T-helper 1 cell (primary cell): Measurements from ENCODE around the gene LONP1.

Source experiments
- DNase-seq, 5 donors: peaks; one replicate each; pipeline ENCODE4 v3.0.0-alpha.2; 2012 to 2020

Gene LONP1

DNA sequence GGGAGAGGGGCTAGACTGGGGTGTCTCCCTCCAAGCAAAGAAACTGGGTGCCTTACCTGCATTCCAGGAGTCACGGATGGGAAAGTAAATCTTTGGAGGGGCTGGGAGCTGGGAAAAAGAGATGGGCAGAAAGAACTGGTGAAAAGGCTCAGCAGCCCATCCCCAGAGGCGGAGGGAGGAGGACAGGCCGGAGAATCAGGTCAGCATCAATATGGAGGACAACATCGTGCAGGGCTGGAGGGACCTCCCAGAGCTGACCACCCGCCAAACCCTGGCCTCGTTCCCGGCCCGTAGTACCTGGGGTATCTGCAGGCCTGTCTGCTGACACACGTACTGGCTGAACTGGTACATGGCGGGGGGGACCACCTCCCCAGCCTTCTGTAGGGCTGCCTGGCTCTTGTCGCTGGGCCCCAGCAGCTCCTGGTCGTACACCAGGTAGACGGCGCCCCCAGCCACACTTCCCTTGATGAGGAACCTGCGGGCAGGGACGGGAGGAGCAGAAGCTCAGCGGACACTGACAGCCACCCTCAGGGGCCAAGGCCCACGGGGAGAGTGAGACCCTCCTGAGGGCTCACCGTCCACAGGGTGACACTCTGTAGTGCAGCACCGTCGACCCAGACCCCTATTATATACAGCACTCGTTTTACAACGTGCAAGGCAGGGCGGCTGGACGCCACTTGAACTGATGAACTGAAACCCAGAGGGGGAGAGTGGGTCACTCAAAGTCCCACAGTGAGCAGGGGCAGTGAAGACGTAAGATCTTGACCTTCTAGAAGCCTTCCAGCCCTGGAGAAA, 40.5 kb downstream of the LONP1 start:
- no peak for DNase-seq

DNA sequence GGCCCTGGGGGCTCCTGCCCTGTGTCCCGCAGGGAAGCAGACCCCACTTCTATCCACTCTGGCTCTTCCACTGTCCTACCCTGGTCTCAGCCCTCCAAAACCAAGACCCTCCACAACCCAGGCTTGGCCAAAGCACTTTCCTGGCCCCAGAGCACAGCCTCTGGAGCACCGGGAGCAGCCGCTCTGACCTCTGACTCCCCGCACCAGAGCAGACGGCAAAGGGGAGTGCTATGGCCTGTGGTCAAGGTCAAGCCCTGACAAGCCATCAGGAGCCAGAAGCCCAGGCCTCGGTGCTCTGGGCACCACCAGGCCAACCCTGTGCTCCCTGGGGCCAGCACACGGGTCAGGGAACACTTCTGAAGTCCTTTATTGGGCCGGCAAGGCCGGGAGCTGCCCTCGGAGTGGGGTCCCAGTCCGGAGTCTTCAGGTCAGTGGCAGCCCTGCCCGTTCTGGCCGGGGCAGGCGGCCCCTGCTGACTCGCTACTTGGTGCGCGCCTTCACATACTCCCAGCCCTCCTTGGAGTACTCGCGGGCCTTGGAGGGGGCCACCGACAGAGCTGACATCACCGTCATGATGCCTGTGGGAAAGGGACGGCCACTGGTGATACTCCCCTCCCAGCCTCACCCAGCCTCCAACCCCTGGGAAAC, 41.8 kb downstream of the LONP1 start:
- DNase-seq = no peak

DNA sequence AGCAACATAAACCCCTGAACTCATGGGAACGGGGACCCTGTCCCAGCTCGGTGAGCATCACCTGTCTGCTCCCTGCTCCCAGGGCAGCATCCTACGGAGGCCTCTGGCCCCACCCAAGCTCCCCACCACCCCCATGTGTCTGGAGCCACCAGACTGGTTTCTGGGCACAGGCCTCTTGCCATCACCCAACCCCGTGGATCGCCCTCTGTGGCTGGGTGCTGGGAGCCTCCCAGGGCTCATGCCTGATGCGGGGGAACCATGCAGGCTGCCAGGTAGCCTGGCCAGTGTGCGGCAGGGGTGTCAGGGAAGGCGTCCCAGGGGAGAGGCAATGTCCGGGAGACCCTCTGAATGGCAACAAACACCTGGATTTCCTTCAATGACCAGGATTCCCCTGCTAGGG, 42.4 kb downstream of the LONP1 start:
- no peak for DNase-seq

DNA sequence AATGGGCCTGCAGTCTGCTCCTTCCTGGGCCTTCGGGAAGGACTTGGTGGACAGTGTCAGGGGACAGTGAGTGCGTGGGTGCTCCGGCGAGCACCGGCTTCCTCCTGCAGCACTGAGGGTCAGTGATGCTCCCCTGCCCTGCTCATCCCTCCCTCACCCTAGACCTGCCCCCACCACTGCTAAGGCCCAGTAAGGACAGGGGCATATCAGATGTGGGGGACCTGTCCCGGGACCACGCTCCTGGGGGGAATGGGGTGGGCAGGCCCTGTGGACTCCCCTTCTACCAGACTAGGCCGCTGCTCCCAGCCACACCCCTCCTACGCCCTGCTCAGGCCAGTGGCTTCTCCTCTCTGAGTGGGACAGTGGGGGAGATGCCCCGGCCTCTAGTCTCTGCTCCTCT, 42.8 kb downstream of the LONP1 start:
- no peak for DNase-seq

- DNase-seq = no peak
Measured at GRCh38 chr19:5676772-5677105, 43.2 kb downstream of the LONP1 start.

GRCh38 chr19:5676105-5676771, 43.7 kb downstream of the LONP1 start:
- DNase-seq = no peak

- no peak for DNase-seq
Measured at GRCh38 chr19:5674714-5675113, 45.2 kb downstream of the LONP1 start.

DNA sequence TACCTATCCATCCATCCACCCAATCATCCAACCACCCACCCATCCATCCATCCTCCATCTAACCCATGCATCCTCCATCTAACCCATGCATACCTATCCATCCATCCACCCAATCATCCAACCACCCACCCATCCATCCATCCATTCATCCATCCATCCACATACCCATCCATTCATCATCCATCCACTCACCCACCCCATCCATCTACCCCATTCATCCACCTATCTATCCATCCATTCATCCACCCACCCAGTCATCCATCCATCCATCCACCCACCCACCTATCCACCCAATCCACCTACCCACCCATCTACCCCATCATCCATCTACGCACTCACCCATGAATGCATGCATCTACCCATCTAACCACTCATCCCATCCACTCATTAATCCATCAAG, 46.2 kb downstream of the LONP1 start:
- DNase-seq = no peak

- no peak for DNase-seq
Measured at GRCh38 chr19:5672708-5673459, 47.1 kb downstream of the LONP1 start.

GRCh38 chr19:5671600-5671999, 48.3 kb downstream of the LONP1 start:
- DNase-seq = no peak

DNA sequence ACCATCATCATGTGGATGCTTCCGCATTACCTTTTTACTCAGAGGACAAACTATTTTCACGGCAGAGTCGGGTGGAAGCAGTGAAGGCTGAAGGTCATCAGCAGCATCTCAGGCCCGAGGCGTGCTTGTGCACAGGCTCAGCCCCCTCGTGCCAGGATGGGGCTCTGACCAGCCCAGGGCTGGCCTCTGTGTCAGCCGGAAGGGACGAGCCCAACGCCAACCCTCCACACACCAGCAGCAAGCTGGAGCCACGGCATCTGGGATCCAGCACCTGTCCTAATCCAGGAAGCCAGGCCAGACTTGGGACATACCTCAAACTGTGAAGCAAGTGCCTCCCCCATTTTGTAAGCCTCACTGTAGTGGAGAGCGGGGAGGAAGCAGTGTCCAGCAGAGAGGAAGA, 50.7 kb downstream of the LONP1 start:
- DNase-seq = no peak

GRCh38 chr19:5667751-5668271, 52.1 kb downstream of the LONP1 start:
- DNase-seq = no peak

GRCh38 chr19:5666921-5667610, 52.9 kb downstream of the LONP1 start:
- DNase-seq = no peak

DNA sequence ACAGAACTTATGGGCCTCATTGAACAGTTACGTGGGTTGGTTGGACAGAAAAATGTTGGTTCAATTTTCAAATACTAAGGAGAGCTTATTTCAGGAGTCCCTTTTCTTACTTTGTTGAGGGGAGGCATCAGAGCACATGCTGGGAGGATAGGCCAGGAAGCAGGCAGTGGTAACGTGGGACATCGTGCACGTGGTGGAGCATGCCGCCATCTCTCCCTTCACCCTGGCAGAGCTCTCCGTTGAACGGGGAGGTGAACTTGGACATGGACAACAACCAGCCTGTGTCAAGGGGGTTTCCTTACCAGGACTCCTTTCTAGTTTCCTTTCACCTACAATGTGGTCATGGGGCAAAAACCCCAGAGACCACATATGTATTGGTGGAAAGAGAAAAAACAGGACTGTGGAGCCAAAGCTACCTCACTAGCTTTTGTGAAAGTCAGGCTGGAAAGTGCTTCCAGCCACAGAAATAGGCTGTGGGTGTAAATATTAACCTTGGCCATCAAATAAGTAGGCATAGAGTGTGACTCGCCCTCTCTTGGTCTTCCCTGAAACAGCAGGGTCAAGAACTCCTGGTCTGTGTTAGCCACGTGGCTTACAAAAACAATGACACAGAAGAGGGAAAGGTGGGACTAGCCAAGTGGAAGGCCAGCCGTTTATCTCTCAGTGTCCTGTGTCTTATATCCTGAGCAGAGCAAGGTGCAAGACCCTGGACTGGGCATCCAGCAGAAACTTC, 54.0 kb downstream of the LONP1 start:
- DNase-seq = no peak

DNA sequence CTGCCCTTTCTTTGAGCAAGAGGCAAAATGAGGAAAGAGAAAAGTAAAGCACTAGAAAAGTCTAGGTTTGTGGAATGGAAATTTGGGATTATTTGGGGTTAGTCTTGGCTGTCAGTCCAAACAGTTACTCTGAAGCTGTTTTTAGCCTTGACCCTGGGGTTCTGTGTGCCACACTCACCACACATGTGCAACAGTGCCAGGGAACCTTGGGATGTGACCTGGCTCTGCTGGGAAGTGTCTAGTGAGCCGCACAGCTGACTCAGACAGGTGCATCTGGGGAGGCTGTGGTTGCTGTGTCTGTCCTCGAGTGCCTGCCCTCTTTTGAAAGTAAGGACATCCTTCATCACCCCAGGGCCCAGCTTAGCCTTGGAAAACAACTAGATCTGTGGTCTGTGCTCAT, 55.4 kb downstream of the LONP1 start:
- no peak for DNase-seq

DNA sequence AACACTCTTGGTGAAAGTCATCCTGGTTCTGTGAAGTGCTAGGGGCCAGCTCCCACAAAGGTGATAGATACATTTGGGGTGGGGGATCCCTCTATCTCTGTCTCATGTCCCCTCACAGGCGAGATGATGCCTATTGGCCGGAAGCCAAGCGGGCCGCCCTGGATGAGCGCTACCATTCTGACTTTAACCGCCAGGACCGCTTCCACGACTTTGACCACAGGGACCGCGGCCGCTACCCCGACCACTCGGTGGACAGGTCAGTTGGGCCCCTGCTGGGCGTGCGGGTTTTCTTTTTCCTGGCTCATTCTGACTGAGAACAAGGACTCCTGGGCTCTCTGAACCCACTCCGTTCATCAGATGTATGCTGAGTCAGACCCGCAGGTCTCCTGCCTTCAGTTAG, 56.0 kb downstream of the LONP1 start:
- no peak for DNase-seq

DNA sequence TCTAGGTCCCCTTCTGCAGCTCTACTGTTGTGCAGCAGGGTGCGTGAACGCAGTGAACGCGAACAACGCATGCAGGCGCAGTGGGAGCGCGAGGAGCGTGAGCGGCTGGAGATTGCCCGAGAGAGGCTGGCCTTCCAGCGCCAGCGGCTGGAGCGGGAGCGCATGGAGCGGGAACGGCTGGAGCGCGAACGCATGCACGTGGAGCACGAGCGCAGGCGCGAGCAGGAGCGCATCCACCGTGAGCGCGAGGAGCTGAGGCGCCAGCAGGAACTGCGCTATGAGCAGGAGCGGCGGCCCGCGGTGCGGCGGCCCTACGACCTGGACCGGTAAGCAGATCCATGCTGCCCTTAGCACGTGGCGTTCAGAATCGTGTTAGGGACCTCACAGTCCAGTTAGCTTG, 58.5 kb downstream of the LONP1 start:
- no peak for DNase-seq

DNA sequence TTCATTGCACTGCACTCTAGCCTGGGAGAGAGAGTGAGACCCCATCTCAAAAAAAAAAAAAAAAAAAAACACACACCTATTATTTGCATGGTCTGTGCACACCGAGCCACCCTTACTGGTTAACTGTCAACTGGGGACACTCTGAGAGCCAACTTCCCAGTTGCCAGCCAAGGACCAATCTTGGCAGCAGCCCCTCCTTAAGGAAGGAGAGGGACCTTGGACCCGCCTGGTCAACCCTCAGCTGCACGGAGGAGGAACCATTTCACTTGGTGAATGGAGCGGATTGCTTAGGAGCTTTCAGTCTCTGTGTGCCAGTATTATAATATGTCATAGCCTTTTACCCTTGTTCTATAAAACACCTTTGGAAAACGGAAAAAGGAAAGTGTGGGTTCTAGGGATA, 64.5 kb downstream of the LONP1 start:
- no peak for DNase-seq

DNA sequence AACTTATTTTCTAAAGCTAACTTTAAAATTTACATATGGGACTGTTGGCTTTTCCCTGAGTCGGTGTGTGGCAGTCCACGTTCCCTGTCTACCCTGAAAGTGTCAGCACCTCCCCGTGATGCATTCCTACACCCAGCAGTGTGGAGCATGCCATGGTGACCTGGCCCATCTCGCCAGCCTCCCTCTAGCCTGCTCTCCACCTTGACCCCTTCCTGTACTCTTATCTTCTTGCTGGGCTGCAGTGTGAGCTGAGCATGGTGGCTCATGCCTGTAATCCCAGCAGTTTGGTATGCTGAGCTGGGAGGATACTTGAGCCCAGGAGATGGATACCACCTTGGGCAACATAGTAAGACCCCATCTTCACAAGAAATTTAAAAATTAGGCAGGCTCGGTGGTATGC, 65.0 kb downstream of the LONP1 start:
- DNase-seq = no peak

- no peak for DNase-seq
Measured at GRCh38 chr19:5652261-5652660, 67.7 kb downstream of the LONP1 start.

DNA sequence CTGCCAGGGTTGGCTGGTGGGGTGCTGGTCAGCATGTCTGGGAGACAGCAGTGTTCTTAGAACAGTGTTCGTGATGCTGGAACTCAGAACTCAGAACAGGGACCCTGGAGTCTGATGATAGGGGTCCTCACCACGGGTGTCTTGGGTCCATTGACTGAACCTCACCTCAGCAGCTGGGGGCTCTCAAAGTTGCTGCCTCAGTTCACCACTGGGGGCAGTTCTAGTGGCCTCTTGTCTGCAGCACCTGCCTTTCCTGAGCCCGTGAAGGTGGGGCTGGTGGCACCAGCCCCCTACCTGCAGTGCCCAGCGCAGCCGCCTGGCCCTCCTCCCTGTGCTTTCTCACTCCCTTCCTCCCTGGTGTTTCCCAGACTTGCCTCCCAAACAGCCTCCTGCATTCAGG, 68.6 kb downstream of the LONP1 start:
- no peak for DNase-seq

- DNase-seq = no peak
Measured at GRCh38 chr19:5648464-5648863, 71.5 kb downstream of the LONP1 start.
